CD14-positive monocyte (primary cell): ENCODE data around the gene EXD3. TPM values are rescaled to one million over a fixed set of nuclear protein-coding genes. Genes with fewer than 3 reads are reported as not detected.

Source experiments
- DNase-seq, 3 donors: peaks; one replicate each; pipeline ENCODE4 v3.0.0-alpha.2; 2011 to 2022
- H2AFZ ChIP-seq: 2 replicates; pipeline ENCODE4 v1.6.0; 2012; ENCODE audit warnings: mild to moderate bottlenecking, low read depth, low read length, inconsistent platforms; ENCODE audit not compliant: insufficient read depth, poor library complexity, severe bottlenecking
- H3K27ac ChIP-seq, 2 donors: 1 replicate in 1 of 2; 2 replicates in 1 of 2; pipeline ENCODE4 v1.5.1; 2012 to 2013; ENCODE audit warnings: low read length in 2 of 2, control low read depth in 1 of 2, inconsistent platforms in 1 of 2, low read depth in 1 of 2, mild to moderate bottlenecking in 1 of 2
- H3K27me3 ChIP-seq, 2 donors: one replicate each; pipeline versions ENCODE4 v1.6.0 to v1.6.1; 2011 to 2013; ENCODE audit warnings: low read length in 2 of 2; ENCODE audit not compliant: control insufficient read depth in 2 of 2, insufficient read depth in 2 of 2
- H3K36me3 ChIP-seq, 2 donors: replicated peaks in 1 of 2; 1 replicate in 1 of 2; 2 replicates in 1 of 2; pipeline versions ENCODE4 v1.5.1 to v1.6.1; 2012 to 2013; ENCODE audit warnings: low read length in 2 of 2, control low read depth in 1 of 2, inconsistent platforms in 1 of 2, mild to moderate bottlenecking in 1 of 2; ENCODE audit not compliant: insufficient read depth in 2 of 2, control insufficient read depth in 1 of 2
- H3K4me1 ChIP-seq, 2 donors: 1 replicate in 1 of 2; 2 replicates in 1 of 2; pipeline versions ENCODE4 v1.5.1 to v1.6.1; 2012 to 2013; ENCODE audit warnings: low read length in 2 of 2, control low read depth in 1 of 2, inconsistent platforms in 1 of 2, mild to moderate bottlenecking in 1 of 2, moderate library complexity in 1 of 2; ENCODE audit not compliant: insufficient read depth in 2 of 2, control insufficient read depth in 1 of 2
- H3K4me2 ChIP-seq: replicated peaks from 2 replicates; pipeline ENCODE3; 2012; ENCODE audit warnings: low read length, moderate library complexity, mild to moderate bottlenecking; ENCODE audit not compliant: poor library complexity, severe bottlenecking; ENCODE audit errors: extremely low read depth
- H3K4me3 ChIP-seq, 3 experiments: fragments of 200-600 bp in 1 of 3; sonication (generic) in 1 of 3; replicated peaks in 1 of 3; 1 replicate in 2 of 3; 2 replicates in 1 of 3; pipeline ENCODE4 v1.5.1; 2011 to 2013; ENCODE audit warnings: low read length in 3 of 3, mild to moderate bottlenecking in 3 of 3, control low read depth in 2 of 3, low read depth in 2 of 3, inconsistent platforms in 1 of 3, moderate library complexity in 1 of 3
- H3K79me2 ChIP-seq: 2 replicates; pipeline ENCODE4 v1.6.0; 2012; ENCODE audit warnings: mild to moderate bottlenecking, control low read depth, inconsistent platforms, low read length, moderate library complexity; ENCODE audit not compliant: insufficient read depth
- H3K9ac ChIP-seq: 2 replicates; pipeline ENCODE4 v1.6.0; 2017; ENCODE audit warnings: low read length, mild to moderate bottlenecking; ENCODE audit not compliant: insufficient read depth, poor library complexity, severe bottlenecking
- H3K9me3 ChIP-seq, 2 donors: replicated peaks in 1 of 2; 1 replicate in 1 of 2; 2 replicates in 1 of 2; pipeline versions ENCODE4 v1.5.1 to v1.6.1; 2012 to 2013; ENCODE audit warnings: low read length in 2 of 2, control low read depth in 1 of 2; ENCODE audit not compliant: control insufficient read depth in 1 of 2, insufficient read depth in 1 of 2
- H4K20me1 ChIP-seq: 2 replicates; pipeline ENCODE4 v1.6.0; 2012; ENCODE audit warnings: mild to moderate bottlenecking, low read length, control low read depth, moderate library complexity; ENCODE audit not compliant: insufficient read depth
- H3K27ac Mint-ChIP-seq, 7 donors: one replicate each; pipeline ENCODE4 v1.8.0; 2020; ENCODE audit warnings: mild to moderate bottlenecking in 7 of 7, mixed read lengths in 7 of 7, moderate library complexity in 6 of 7, inconsistent platforms in 2 of 7
- H3K27me3 Mint-ChIP-seq, 3 donors: one replicate each; pipeline ENCODE4 v1.8.0; 2021 to 2022; ENCODE audit warnings: low read depth in 3 of 3, mild to moderate bottlenecking in 3 of 3, mixed read lengths in 3 of 3, moderate library complexity in 3 of 3, inconsistent platforms in 1 of 3
- H3K36me3 Mint-ChIP-seq, 2 donors: one replicate each; pipeline ENCODE4 v1.8.0; 2020; ENCODE audit warnings: mixed read lengths in 2 of 2, inconsistent platforms in 1 of 2, mild to moderate bottlenecking in 1 of 2
- H3K4me1 Mint-ChIP-seq: one replicate; pipeline ENCODE4 v1.8.0; 2020; ENCODE audit warnings: mild to moderate bottlenecking, mixed read lengths
- H3K4me3 Mint-ChIP-seq, 2 donors: one replicate each; pipeline ENCODE4 v1.8.0; 2020; ENCODE audit warnings: mild to moderate bottlenecking in 2 of 2, mixed read lengths in 2 of 2, moderate library complexity in 1 of 2
- H3K9me3 Mint-ChIP-seq, 7 donors: one replicate each; pipeline ENCODE4 v1.8.0; 2020 to 2022; ENCODE audit warnings: mixed read lengths in 7 of 7, mild to moderate bottlenecking in 6 of 7, moderate library complexity in 6 of 7, inconsistent platforms in 2 of 7
- WGBS: methylation state at CpG from one replicate; pipeline ENCODE4 v1.1.5; 2013; ENCODE audit warnings: missing lambda C conversion rate; ENCODE audit not compliant: insufficient coverage; 5-methylcytosine and 5-hydroxymethylcytosine counted together
- intact Hi-C, 2 donors: fragments of 100-400 bp; cut with micrococcal nuclease; formaldehyde crosslinking; loops; one replicate each; pipeline versions ENCODE4 v1.15.0 to v1.15.1; 2023
- polyA plus RNA-seq, 3 donors: library from polyadenylated mRNA; depleted of rRNA in 1 of 3; unstranded in 2 of 3; stranded (reverse) in 1 of 3; fragments of 300-500 nt in 2 of 3; fragments of >200 nt in 1 of 3; fragmentation: Illumina TruSeq in 2 of 3; gene quantifications; 1 replicate in 2 of 3; 2 replicates in 1 of 3; pipeline ENCODE4 v1.2.3, GENCODE V29; 2012 to 2021
- TF ChIP-seq, protein P1 (sequence below): fragments of 200-600 bp; IDR thresholded peaks from one replicate; pipeline ENCODE4 v1.8.0; 2022; ENCODE audit warnings: antibody characterized with exemption, mild to moderate bottlenecking

EXD3 gene
- polyA plus RNA-seq, 3 donors, result 2.0 to 10.8 (median 3.0) TPM

DNA sequence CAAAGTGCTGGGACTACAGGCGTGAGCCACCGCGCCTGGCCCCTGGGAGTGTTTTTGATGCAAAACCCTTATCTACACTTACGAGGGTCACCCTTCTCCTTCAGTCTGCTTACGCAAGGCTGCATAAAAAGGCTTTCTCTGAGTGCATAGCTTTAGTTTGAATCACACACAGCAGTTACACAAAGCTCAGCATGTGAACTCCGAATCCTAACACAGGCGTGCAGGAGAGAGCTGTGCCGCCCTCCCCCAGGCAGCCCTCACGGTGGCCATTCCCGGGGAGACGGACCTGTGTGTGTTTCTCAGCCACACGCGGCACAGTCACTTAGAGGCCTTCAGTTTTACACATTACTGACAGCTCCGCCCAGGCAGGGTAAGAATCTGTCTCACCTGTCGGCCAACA lies 26.7 kb downstream of the EXD3 start:
- Histone ChIP-seq H2AFZ (no peak overlapping the region), H3K9ac (no peak overlapping the region), H3K9me3 (peaks cover 0 to 16% of the 10 kb centered on the region in 2 donors), H3K27ac (no peak overlapping the region), H3K4me3 (no peak overlapping the region), H3K79me2 (no peaks in the 10 kb centered on the region), H3K36me3 (peaks cover 5 to 11% of the 10 kb centered on the region in 2 donors), H4K20me1 (no peaks in the 10 kb centered on the region), H3K4me1 (peaks cover 12 to 15% of the 10 kb centered on the region in 2 donors), H3K4me2 (no peak overlapping the region), H3K27me3 (no peaks in the 10 kb centered on the region)
- TF ChIP-seq, protein P1, sequence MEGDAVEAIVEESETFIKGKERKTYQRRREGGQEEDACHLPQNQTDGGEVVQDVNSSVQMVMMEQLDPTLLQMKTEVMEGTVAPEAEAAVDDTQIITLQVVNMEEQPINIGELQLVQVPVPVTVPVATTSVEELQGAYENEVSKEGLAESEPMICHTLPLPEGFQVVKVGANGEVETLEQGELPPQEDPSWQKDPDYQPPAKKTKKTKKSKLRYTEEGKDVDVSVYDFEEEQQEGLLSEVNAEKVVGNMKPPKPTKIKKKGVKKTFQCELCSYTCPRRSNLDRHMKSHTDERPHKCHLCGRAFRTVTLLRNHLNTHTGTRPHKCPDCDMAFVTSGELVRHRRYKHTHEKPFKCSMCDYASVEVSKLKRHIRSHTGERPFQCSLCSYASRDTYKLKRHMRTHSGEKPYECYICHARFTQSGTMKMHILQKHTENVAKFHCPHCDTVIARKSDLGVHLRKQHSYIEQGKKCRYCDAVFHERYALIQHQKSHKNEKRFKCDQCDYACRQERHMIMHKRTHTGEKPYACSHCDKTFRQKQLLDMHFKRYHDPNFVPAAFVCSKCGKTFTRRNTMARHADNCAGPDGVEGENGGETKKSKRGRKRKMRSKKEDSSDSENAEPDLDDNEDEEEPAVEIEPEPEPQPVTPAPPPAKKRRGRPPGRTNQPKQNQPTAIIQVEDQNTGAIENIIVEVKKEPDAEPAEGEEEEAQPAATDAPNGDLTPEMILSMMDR, result no peak
- Mint-ChIP-seq H3K4me3 (no peak overlapping the region), H3K9me3 (peaks cover 10 to 19% (median 13%) of the 10 kb centered on the region in 7 donors), H3K4me1 (peaks cover 13% of the 10 kb centered on the region), H3K27me3 (peaks cover 0 to 3% (median 2%) of the 10 kb centered on the region in 3 donors), H3K36me3 (peaks cover 8 to 17% of the 10 kb centered on the region in 2 donors), H3K27ac (peak overlapping the region in 1 of 7 donors; percentile 15)
- 92% methylated on average over 12 of the region's 15 CpGs for WGBS
- intact Hi-C loops, result no loop called here
- no peak for DNase-seq

DNA sequence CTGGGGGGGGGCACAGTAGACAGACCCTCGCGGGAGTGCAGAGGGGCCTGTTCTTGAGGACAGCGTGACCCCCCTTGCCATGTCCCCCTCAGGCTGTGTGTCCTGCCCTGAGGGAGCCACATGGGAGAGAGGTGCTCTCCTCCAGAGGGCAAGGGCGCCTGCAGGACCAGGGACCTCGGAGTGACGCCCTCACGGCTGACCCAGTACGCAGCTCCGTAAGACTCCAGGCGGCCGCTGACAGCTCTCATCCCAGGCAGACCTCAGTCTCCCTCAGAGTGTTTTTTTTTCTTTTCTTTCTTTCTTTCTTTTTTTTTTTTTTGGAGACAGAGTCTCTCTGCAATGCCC lies 27.3 kb downstream of the EXD3 start:
- Histone ChIP-seq H3K4me3 (no peak overlapping the region), H4K20me1 (no peaks in the 10 kb centered on the region), H2AFZ (no peak overlapping the region), H3K4me1 (peaks cover 12 to 15% of the 10 kb centered on the region in 2 donors), H3K9ac (no peak overlapping the region), H3K9me3 (peaks cover 0 to 16% of the 10 kb centered on the region in 2 donors), H3K27ac (no peak overlapping the region), H3K79me2 (no peaks in the 10 kb centered on the region), H3K36me3 (peaks cover 5 to 11% of the 10 kb centered on the region in 2 donors), H3K27me3 (no peaks in the 10 kb centered on the region), H3K4me2 (no peak overlapping the region)
- intact Hi-C loops, result no loop called here
- 100% methylated on average over 8 of the region's 11 CpGs for WGBS
- TF ChIP-seq, protein P1, result no peak
- Mint-ChIP-seq H3K27ac (no peak overlapping the region), H3K4me3 (no peak overlapping the region), H3K4me1 (peaks cover 13% of the 10 kb centered on the region), H3K9me3 (peaks cover 8 to 15% (median 11%) of the 10 kb centered on the region in 7 donors), H3K36me3 (peaks cover 8 to 16% of the 10 kb centered on the region in 2 donors), H3K27me3 (peaks cover 0 to 3% (median 2%) of the 10 kb centered on the region in 3 donors)
- DNase-seq, result no peak
